Tibial artery (tissue), 4 donors: ENCODE measurements around the gene DPF3.
A peak's percentile ranks its signal among the peaks of the same experiment; 100 is the strongest.

ENCODE experiments used
- DNase-seq, 2 donors: peaks; one replicate each; pipeline ENCODE4 v3.0.0-alpha.2; 2019
- H3K27ac ChIP-seq, 2 donors: fragments of 200-600 bp; sonication (generic) in 1 of 2; 1 replicate in 1 of 2; 2 replicates in 1 of 2; pipeline ENCODE4 v1.5.1; 2018 to 2019; ENCODE audit warnings: mild to moderate bottlenecking in 1 of 2
- H3K27me3 ChIP-seq, 2 donors: fragments of 200-600 bp; sonication (generic) in 1 of 2; one replicate each; pipeline versions ENCODE4 v1.5.1 to v1.6.0; 2016 to 2019
- H3K36me3 ChIP-seq, 3 donors: fragments of 200-600 bp; sonication (generic) in 2 of 3; one replicate each; pipeline ENCODE4 v1.5.1; 2016 to 2019; ENCODE audit warnings: mild to moderate bottlenecking in 2 of 3
- H3K4me1 ChIP-seq, 4 donors: fragments of 200-600 bp; sonication (generic) in 2 of 4; 1 replicate in 3 of 4; 2 replicates in 1 of 4; pipeline ENCODE4 v1.5.1; 2016 to 2019
- H3K4me3 ChIP-seq, 2 donors: fragments of 200-600 bp; sonication (generic) in 1 of 2; 1 replicate in 1 of 2; 2 replicates in 1 of 2; pipeline ENCODE4 v1.5.1; 2018 to 2019; ENCODE audit warnings: mild to moderate bottlenecking in 2 of 2
- H3K9me3 ChIP-seq, 3 donors: fragments of 200-600 bp; sonication (generic) in 1 of 3; one replicate each; pipeline ENCODE4 v1.5.1; 2016 to 2019
- CTCF ChIP-seq, 2 experiments: fragments of 200-600 bp in 1 of 2; fragments of 450-650 bp in 1 of 2; IDR thresholded peaks; one replicate each; pipeline ENCODE4 v1.5.1; 2017 to 2019; ENCODE audit warnings: antibody characterized with exemption in 2 of 2, mild to moderate bottlenecking in 1 of 2, moderate library complexity in 1 of 2
- intact Hi-C: fragments of 100-400 bp; cut with DNase I; formaldehyde crosslinking; loops from one replicate; pipeline ENCODE4 v1.15.0; 2023; ENCODE audit warnings: low total_unique reads

The DPF3 gene

GRCh38 chr14:72701605-72702004 is 192.3 kb downstream of the DPF3 start:
- peaks cover 0 to 9% (median 8%) of the 10 kb centered on the region in 4 donors for H3K4me1 ChIP-seq
- intact Hi-C loops = no loop called here
- H3K4me3 ChIP-seq = no peak overlapping the region
- H3K36me3 ChIP-seq = no peaks in the 10 kb centered on the region
- TF ChIP-seq CTCF (IDR thresholded peaks at IDR 0.05) = no peak
- DNase-seq = peak; percentile 55 to 67
- H3K9me3 ChIP-seq = no peaks in the 10 kb centered on the region
- H3K27ac ChIP-seq = no peak overlapping the region
- no peaks in the 10 kb centered on the region for H3K27me3 ChIP-seq

- Histone ChIP-seq H3K9me3 (no peaks in the 10 kb centered on the region), H3K27ac (no peak overlapping the region), H3K36me3 (no peaks in the 10 kb centered on the region), H3K4me1 (peaks cover 0 to 9% (median 8%) of the 10 kb centered on the region in 4 donors), H3K4me3 (no peak overlapping the region), H3K27me3 (no peaks in the 10 kb centered on the region)
- no peak for TF ChIP-seq CTCF (IDR thresholded peaks at IDR 0.05)
- no peak for DNase-seq
- intact Hi-C loops = no loop called here
These were observed 192.7 kb downstream of the DPF3 start for GRCh38 chr14:72701237-72701565.

- Histone ChIP-seq H3K4me1 (peaks cover 0 to 9% (median 8%) of the 10 kb centered on the region in 4 donors), H3K27ac (peak overlapping the region; percentile 43 to 44), H3K36me3 (no peaks in the 10 kb centered on the region), H3K27me3 (no peaks in the 10 kb centered on the region), H3K9me3 (no peaks in the 10 kb centered on the region), H3K4me3 (no peak overlapping the region)
- TF ChIP-seq CTCF (IDR thresholded peaks at IDR 0.05) = no peak
- DNase-seq = peak in 1 of 2 donors; percentile 38
- intact Hi-C loops = no loop called here
These were observed 193.3 kb downstream of the DPF3 start for GRCh38 chr14:72700338-72701236.

- DNase-seq = peak; percentile 66 to 78
- intact Hi-C loops = no loop called here
- Histone ChIP-seq H3K4me1 (peaks cover 0 to 9% (median 8%) of the 10 kb centered on the region in 4 donors), H3K27me3 (no peaks in the 10 kb centered on the region), H3K9me3 (no peaks in the 10 kb centered on the region), H3K4me3 (no peak overlapping the region), H3K27ac (peak overlapping the region; percentile 43 to 44), H3K36me3 (no peaks in the 10 kb centered on the region)
- no peak for TF ChIP-seq CTCF (IDR thresholded peaks at IDR 0.05)
These were observed 194.0 kb downstream of the DPF3 start for GRCh38 chr14:72699852-72700257.

GRCh38 chr14:72699443-72699842 is 194.5 kb downstream of the DPF3 start:
- Histone ChIP-seq H3K27me3 (no peaks in the 10 kb centered on the region), H3K4me3 (no peak overlapping the region), H3K27ac (no peak overlapping the region), H3K4me1 (peaks cover 0 to 9% (median 8%) of the 10 kb centered on the region in 4 donors), H3K9me3 (no peaks in the 10 kb centered on the region), H3K36me3 (no peaks in the 10 kb centered on the region)
- intact Hi-C loops = no loop called here
- no peak for TF ChIP-seq CTCF (IDR thresholded peaks at IDR 0.05)
- DNase-seq = no peak
